K562 (cell line): ENCODE data around the gene STRA6. TPM values are rescaled to one million over a fixed set of nuclear protein-coding genes. Genes with fewer than 3 reads are reported as not detected.

Experiments
- ATAC-seq: fragments of 200-7000 bp; cut with Tn5 transposase; 3 replicates; pipeline ENCODE4 v1.9.1; 2020; ENCODE audit warnings: moderate library complexity
- BruUV-seq: library from RNA; stranded (reverse); fragments of 400-500 nt; replicated peaks from 2 replicates; lab custom pipeline; 2021; lab: Mats Ljungman, UMichigan
- CTCF ChIA-PET: fragments of 300-600 bp; formaldehyde crosslinking; extraction: SDS; loops from one replicate; lab custom pipeline; 2021; ENCODE audit warnings: low intra/inter-chr PET ratio; lab: Yijun Ruan, JAX
- POLR2A ChIA-PET: fragments of 300-600, 350-650 bp; sonication (Branson Sonifier 250); formaldehyde crosslinking; extraction: SDS; loops from one replicate; lab custom pipeline; 2021; ENCODE audit warnings: antibody characterized with exemption, inconsistent platforms; lab: Yijun Ruan, JAX
- DNase-seq, 4 experiments: peaks; one replicate each; pipeline versions ENCODE4 v3.0.0 to v3.0.0-alpha.2; 2011 to 2018; ENCODE audit warnings: low spot score in 3 of 4, mixed read lengths in 3 of 4; ENCODE audit errors: extremely low read depth in 1 of 4
- FAIRE-seq: peaks from 2 replicates; lab custom pipeline; 2011; peaks lifted over from hg19 to GRCh38; lab: Jason Lieb, UNC
- H2AFZ ChIP-seq: 2 replicates; pipeline ENCODE4 v1.6.0; 2011; ENCODE audit warnings: low read depth, low read length, control low read depth, inconsistent platforms
- H3K27ac ChIP-seq: fragments of 200-600 bp; 3 replicates; pipeline ENCODE4 v1.8.0; 2011; ENCODE audit warnings: low read depth, mild to moderate bottlenecking, control low read depth, inconsistent platforms, low read length, moderate library complexity, mixed read lengths; ENCODE audit errors: extremely low read depth
- H3K27me3 ChIP-seq, 2 experiments: fragments of 300-600 bp in 1 of 2; 2 replicates in 1 of 2; 3 replicates in 1 of 2; pipeline versions ENCODE4 v1.6.0 to v1.8.0; 2011; ENCODE audit warnings: inconsistent platforms in 2 of 2, low read length in 2 of 2, mild to moderate bottlenecking in 1 of 2, mixed read lengths in 1 of 2, moderate library complexity in 1 of 2; ENCODE audit not compliant: control insufficient read depth in 2 of 2, insufficient read depth in 2 of 2
- H3K36me3 ChIP-seq: fragments of 300-600 bp; 3 replicates; pipeline ENCODE4 v1.8.0; 2011; ENCODE audit warnings: mild to moderate bottlenecking, low read length, inconsistent platforms; ENCODE audit not compliant: control insufficient read depth, insufficient read depth
- H3K4me1 ChIP-seq, 2 experiments: fragments of 200-600 bp in 1 of 2; replicated peaks in 1 of 2; 2 replicates in 1 of 2; 3 replicates in 1 of 2; pipeline versions ENCODE4 v1.5.1 to v1.8.0; 2011; ENCODE audit warnings: inconsistent platforms in 2 of 2, low read length in 2 of 2, mild to moderate bottlenecking in 1 of 2, mixed read lengths in 1 of 2, moderate library complexity in 1 of 2; ENCODE audit not compliant: control insufficient read depth in 2 of 2, insufficient read depth in 2 of 2
- H3K4me2 ChIP-seq: 2 replicates; pipeline ENCODE4 v1.6.1; 2011; ENCODE audit warnings: low read length, control low read depth, inconsistent platforms, mixed read lengths; ENCODE audit not compliant: insufficient read depth
- H3K4me3 ChIP-seq: fragments of 200-600 bp; sonication (generic), shearing (Covaris generic); 2 replicates; pipeline ENCODE4 v1.5.1; 2016; ENCODE audit warnings: control low read depth, inconsistent platforms
- H3K79me2 ChIP-seq: fragments of 200-600 bp; 3 replicates; pipeline ENCODE4 v1.8.0; 2011; ENCODE audit warnings: low read length, inconsistent platforms; ENCODE audit not compliant: control insufficient read depth, insufficient read depth
- H3K9ac ChIP-seq, 2 experiments: 2 replicates each; pipeline versions ENCODE4 v1.6.0 to v1.6.1; 2011; ENCODE audit warnings: low read depth in 2 of 2, low read length in 2 of 2, control low read depth in 1 of 2, inconsistent platforms in 1 of 2, mild to moderate bottlenecking in 1 of 2, mixed read lengths in 1 of 2; ENCODE audit not compliant: insufficient read depth in 1 of 2
- H3K9me1 ChIP-seq: one replicate; pipeline ENCODE4 v1.6.0; 2011; ENCODE audit warnings: inconsistent platforms, mild to moderate bottlenecking, low read length, moderate library complexity; ENCODE audit not compliant: control insufficient read depth, insufficient read depth
- H3K9me3 ChIP-seq: replicated peaks from 2 replicates; pipeline ENCODE4 v1.5.1; 2011; ENCODE audit warnings: low read depth, low read length, inconsistent platforms; ENCODE audit not compliant: control insufficient read depth, insufficient read depth
- H4K20me1 ChIP-seq: replicated peaks from 2 replicates; pipeline ENCODE4 v1.6.1; 2011; ENCODE audit warnings: low read length, inconsistent platforms, mixed read lengths; ENCODE audit not compliant: control insufficient read depth, insufficient read depth
- CBX1 ChIP-seq: sonication (generic); IDR thresholded peaks from 2 replicates; pipeline ENCODE4 v1.6.1; 2016; ENCODE audit warnings: antibody characterized with exemption, low read depth, mild to moderate bottlenecking
- KAT7 ChIP-seq: sonication (generic); formaldehyde crosslinking; IDR thresholded peaks from 2 replicates; pipeline ENCODE4 v1.8.0; 2022; ENCODE audit warnings: missing genetic modification reagents, mild to moderate bottlenecking, borderline replicate concordance
- MAFK ChIP-seq: IDR thresholded peaks from 2 replicates; pipeline ENCODE4 v1.6.1; 2011; ENCODE audit warnings: low read length, improper control_type of control experiment
- ZFX ChIP-seq: sonication (generic); formaldehyde crosslinking; IDR thresholded peaks from 2 replicates; pipeline ENCODE4 v1.8.0; 2022; ENCODE audit warnings: mild to moderate bottlenecking, missing genetic modification reagents, moderate library complexity
- WGBS: fragments of 100-300 bp; shearing (Covaris generic); methylation state at CpG from one replicate; pipeline ENCODE4 v1.1.6; 2016; ENCODE audit warnings: low coverage, mixed read lengths; ENCODE audit not compliant: insufficient coverage; ENCODE audit errors: missing lambda C conversion rate; 5-methylcytosine and 5-hydroxymethylcytosine counted together
- in situ Hi-C: fragments of 300-500 bp; cut with MboI; formaldehyde crosslinking; loops from 4 replicates; pipeline ENCODE4 v1.15.0; 2018; ENCODE audit warnings: inconsistent platforms, mixed read lengths
- intact Hi-C: fragments of 100-400 bp; cut with micrococcal nuclease; formaldehyde crosslinking; loops from 2 replicates; pipeline ENCODE4 v1.14.2; 2022
- polyA plus RNA-seq, 8 experiments: library from polyadenylated mRNA; depleted of rRNA in 4 of 8; stranded (reverse) in 5 of 8; unstranded in 3 of 8; fragments of >200 nt; fragmentation: Nextera tagmentation in 2 of 8; fragmentation: Illumina TruSeq in 1 of 8; extraction: Ambion mirVana in 2 of 8; extraction: Trizol in 1 of 8; gene quantifications; 2 replicates each; pipeline versions ENCODE4 v1.2.1 to v1.2.3, GENCODE V29; 2011 to 2014; ENCODE audit warnings: inconsistent platforms in 1 of 8, missing spikeins in 1 of 8
- total RNA-seq, 7 experiments: library from RNA; depleted of rRNA in 6 of 7; stranded (reverse); fragments of >200 nt in 6 of 7; fragmentation: Illumina TruSeq in 2 of 7; extraction: Trizol in 2 of 7; gene quantifications; 2 replicates each; pipeline versions ENCODE4 v1.2.1 to v1.2.3, GENCODE V29; 2011 to 2021; ENCODE audit warnings: low replicate concordance in 1 of 7
- TF ChIP-seq, protein P1 (sequence below): fragments of 250-450 bp; sonication (Bioruptor Pico); IDR thresholded peaks from 2 replicates; pipeline ENCODE4 v1.5.0; 2020; ENCODE audit warnings: mild to moderate bottlenecking, borderline replicate concordance

The STRA6 gene
- total and polyA plus RNA-seq, 9 of the 15 experiments (the other 6 are each of a cell fraction or from before 2014, with no cell fraction given), result 0.04 to 2.0 (median 0.43) TPM; not detected in 2

GRCh38 chr15:74209560-74209958, 7.0 kb upstream of the STRA6 start:
- Histone ChIP-seq H2AFZ (no peak overlapping the region), H3K27me3 (peaks cover 9 to 57% of the 10 kb centered on the region in 2 experiments; a peak in 4 of 5 replicates), H3K36me3 (no peaks in the 10 kb centered on the region), H3K79me2 (no peaks in the 10 kb centered on the region), H3K27ac (no peak overlapping the region), H3K4me3 (no peak overlapping the region)
- no peak for ATAC-seq
- ChIA-PET CTCF (no interaction called here), POLR2A (no interaction called here)
- intact Hi-C loops, result no loop called here
- BruUV-seq, result no TSS peak
- WGBS, result 5% methylated on average over 4 of the region's 5 CpGs
- in situ Hi-C loops, result no loop called here
- TF ChIP-seq ZFX (CRISPR knock-in tag) (0 out of 2 replicates have a peak, but pooled peaks have one; percentile 23), CBX1 (no peak)
- TF ChIP-seq, all 486 proteins: peak for 1
- Histone ChIP-seq H3K9me3 (no peaks in the 10 kb centered on the region), H3K4me2 (no peak overlapping the region), H3K9ac (no peak overlapping the region), H3K9me1 (no peaks in the 10 kb centered on the region), H4K20me1 (0 out of 2 replicates have a peak, but pooled peaks cover 9% of the 10 kb centered on the region), H3K4me1 (peaks cover 3 to 11% of the 10 kb centered on the region in 2 experiments; a peak in 2 of 5 replicates)
- DNase-seq, result no peak
- no peak for FAIRE-seq

- CTCF ChIA-PET, result no interaction called here
- H3K4me1 ChIP-seq, result peaks cover 3 to 11% of the 10 kb centered on the region in 2 experiments; a peak in 2 of 5 replicates
- no peak for TF ChIP-seq MAFK
- TF ChIP-seq ZFX (CRISPR knock-in tag), result peak; percentile 16
- 0 out of 2 replicates have a peak, but pooled peaks have one; percentile 33 for TF ChIP-seq KAT7 (CRISPR knock-in tag)
- TF ChIP-seq, protein P1, sequence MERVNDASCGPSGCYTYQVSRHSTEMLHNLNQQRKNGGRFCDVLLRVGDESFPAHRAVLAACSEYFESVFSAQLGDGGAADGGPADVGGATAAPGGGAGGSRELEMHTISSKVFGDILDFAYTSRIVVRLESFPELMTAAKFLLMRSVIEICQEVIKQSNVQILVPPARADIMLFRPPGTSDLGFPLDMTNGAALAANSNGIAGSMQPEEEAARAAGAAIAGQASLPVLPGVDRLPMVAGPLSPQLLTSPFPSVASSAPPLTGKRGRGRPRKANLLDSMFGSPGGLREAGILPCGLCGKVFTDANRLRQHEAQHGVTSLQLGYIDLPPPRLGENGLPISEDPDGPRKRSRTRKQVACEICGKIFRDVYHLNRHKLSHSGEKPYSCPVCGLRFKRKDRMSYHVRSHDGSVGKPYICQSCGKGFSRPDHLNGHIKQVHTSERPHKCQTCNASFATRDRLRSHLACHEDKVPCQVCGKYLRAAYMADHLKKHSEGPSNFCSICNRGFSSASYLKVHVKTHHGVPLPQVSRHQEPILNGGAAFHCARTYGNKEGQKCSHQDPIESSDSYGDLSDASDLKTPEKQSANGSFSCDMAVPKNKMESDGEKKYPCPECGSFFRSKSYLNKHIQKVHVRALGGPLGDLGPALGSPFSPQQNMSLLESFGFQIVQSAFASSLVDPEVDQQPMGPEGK (CRISPR knock-in tag), result no peak
Measured at GRCh38 chr15:74208901-74209559, 6.4 kb upstream of the STRA6 start.

More at GRCh38 chr15:74208901-74209559, 6.4 kb upstream of the STRA6 start:
- no peak for FAIRE-seq
- H2AFZ ChIP-seq, result no peak overlapping the region
- peak in 3 of 4 experiments; percentile 50 to 61 (median 54) for DNase-seq
- intact Hi-C loops (no loop called here), in situ Hi-C loops (no loop called here)
- 2% methylated on average over 11 of the region's 11 CpGs for WGBS
- peaks cover 9 to 62% of the 10 kb centered on the region in 2 experiments; a peak in 4 of 5 replicates for H3K27me3 ChIP-seq
- POLR2A ChIA-PET, result interaction anchor here (0.6 kb wide), 1 partner anchor 70 kb away, joined by 3 read pairs; no protein-coding TSS in a partner anchor
- H3K27ac ChIP-seq, result no peak overlapping the region
- no TSS peak for BruUV-seq
- no peaks in the 10 kb centered on the region for H3K79me2 ChIP-seq
- H3K4me2 ChIP-seq, result no peak overlapping the region
- no peak overlapping the region for H3K4me3 ChIP-seq
- no peaks in the 10 kb centered on the region for H3K9me3 ChIP-seq
- peak overlapping the region in 1 of 2 experiments; percentile 48; a peak in 1 of 4 replicates for H3K9ac ChIP-seq
- no peaks in the 10 kb centered on the region for H3K36me3 ChIP-seq
- H4K20me1 ChIP-seq, result 0 out of 2 replicates have a peak, but pooled peaks cover 10% of the 10 kb centered on the region
- no peak; the same call in 2 of the 3 replicates for ATAC-seq
- no peaks in the 10 kb centered on the region for H3K9me1 ChIP-seq
